Measurements from ENCODE around the gene ABCC1. TPM values are rescaled to one million over a fixed set of nuclear protein-coding genes. Genes with fewer than 3 reads are reported as not detected.
"Not testable (repeated sequence)": the region's sequence is repeated elsewhere in the genome, so short reads cannot be mapped to it uniquely, and the experiment has no call there.

The ABCC1 gene
- total and polyA plus RNA-seq, 9 donors = 3.0 to 8.5 (median 5.7) TPM

- no peak for DNase-seq
- Histone ChIP-seq H3K4me3 (ENCODE audit: low read length) (no peak overlapping the region), H3K4me1 (ENCODE audit: control insufficient read depth, insufficient read depth, low read length) (peaks cover 2% of the 10 kb centered on the region), H3K27ac (ENCODE audit: low read length) (peak overlapping the region; percentile 66), H3K36me3 (ENCODE audit: control insufficient read depth, insufficient read depth, low read length) (no peaks in the 10 kb centered on the region), H3K27me3 (ENCODE audit: control insufficient read depth, insufficient read depth, low read length) (no peaks in the 10 kb centered on the region), H3K9me3 (replicated peaks; ENCODE audit: control insufficient read depth, low read depth, low read length) (peaks cover 16% of the 10 kb centered on the region)
- 54% methylated on average over 4 of the region's 5 CpGs for WGBS (ENCODE audit: insufficient coverage)
Observed at GRCh38 chr16:15976225-15976812, 26.9 kb downstream of the ABCC1 start.

DNA sequence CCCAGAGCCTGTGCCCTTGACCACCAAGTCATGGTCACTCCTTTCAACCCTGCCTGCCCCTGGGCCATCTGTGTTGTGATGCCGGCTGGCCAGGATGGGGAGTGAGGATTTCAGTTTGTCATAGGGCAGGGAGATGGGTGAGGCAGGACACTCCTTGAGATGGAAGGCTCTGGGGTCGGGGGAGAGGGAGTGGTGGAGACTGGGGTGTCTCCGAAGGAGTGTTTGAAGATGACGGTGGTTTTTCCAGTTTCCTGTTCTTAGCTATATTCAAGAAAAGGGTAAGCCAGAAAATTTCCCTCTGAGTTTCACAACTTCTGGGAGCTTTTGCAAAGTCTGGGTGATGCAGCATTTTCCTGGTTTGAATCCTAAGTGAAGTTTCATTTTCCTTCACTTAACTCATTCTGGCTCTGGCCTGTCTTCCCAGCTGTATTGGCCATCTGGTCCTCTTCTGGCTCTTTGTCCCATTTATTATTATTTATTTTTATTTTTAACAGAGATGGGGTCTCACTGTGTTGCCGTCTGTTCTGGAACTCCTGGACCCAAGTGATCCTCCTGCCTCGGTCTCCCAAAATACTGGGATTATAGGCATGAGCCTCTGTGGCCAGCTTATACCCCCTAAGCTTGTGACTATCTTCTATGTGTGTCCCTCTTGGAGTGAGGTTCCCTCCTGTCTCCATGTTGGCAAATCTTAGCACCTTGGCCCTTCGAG lies 27.7 kb downstream of the ABCC1 start:
- peak overlapping the region; percentile 66 for H3K27ac ChIP-seq (ENCODE audit: low read length)
- WGBS (ENCODE audit: insufficient coverage) = 43% methylated on average over 4 of the region's 7 CpGs
- H3K36me3 ChIP-seq (ENCODE audit: control insufficient read depth, insufficient read depth, low read length) = no peaks in the 10 kb centered on the region
- peaks cover 2% of the 10 kb centered on the region for H3K4me1 ChIP-seq (ENCODE audit: control insufficient read depth, insufficient read depth, low read length)
- peak; percentile 95 for DNase-seq
- H3K27me3 ChIP-seq (ENCODE audit: control insufficient read depth, insufficient read depth, low read length) = no peaks in the 10 kb centered on the region
- H3K9me3 ChIP-seq (replicated peaks; ENCODE audit: control insufficient read depth, low read depth, low read length) = peaks cover 21% of the 10 kb centered on the region
- H3K4me3 ChIP-seq (ENCODE audit: low read length) = no peak overlapping the region

DNA sequence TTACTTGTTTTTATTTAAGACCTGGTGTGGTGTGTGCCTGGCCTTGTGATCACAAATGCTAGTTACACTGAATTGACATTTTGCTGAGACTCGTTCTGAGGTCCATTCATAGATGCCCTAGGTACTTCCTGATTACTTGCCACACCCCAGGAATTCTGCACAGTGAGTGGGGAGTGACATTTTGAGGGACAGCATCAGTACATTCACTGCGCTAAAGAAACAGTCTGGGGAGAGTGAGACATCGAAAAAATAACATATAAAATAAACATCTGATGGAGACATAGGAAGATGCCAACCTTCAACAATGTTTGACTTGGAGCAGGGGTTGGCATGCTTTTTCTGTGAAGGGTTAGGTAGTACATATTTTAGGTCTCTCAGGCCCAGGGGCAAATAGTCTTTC lies 30.4 kb downstream of the ABCC1 start:
- Histone ChIP-seq H3K27me3 (ENCODE audit: control insufficient read depth, insufficient read depth, low read length) (no peaks in the 10 kb centered on the region), H3K27ac (ENCODE audit: low read length) (no peak overlapping the region), H3K4me1 (ENCODE audit: control insufficient read depth, insufficient read depth, low read length) (peaks cover 2% of the 10 kb centered on the region), H3K4me3 (ENCODE audit: low read length) (no peak overlapping the region), H3K36me3 (ENCODE audit: control insufficient read depth, insufficient read depth, low read length) (no peaks in the 10 kb centered on the region), H3K9me3 (replicated peaks; ENCODE audit: control insufficient read depth, low read depth, low read length) (peaks cover 17% of the 10 kb centered on the region)
- WGBS (ENCODE audit: insufficient coverage) = no CpG with 5 or more reads among the region's 3 CpGs
- no peak for DNase-seq

DNA sequence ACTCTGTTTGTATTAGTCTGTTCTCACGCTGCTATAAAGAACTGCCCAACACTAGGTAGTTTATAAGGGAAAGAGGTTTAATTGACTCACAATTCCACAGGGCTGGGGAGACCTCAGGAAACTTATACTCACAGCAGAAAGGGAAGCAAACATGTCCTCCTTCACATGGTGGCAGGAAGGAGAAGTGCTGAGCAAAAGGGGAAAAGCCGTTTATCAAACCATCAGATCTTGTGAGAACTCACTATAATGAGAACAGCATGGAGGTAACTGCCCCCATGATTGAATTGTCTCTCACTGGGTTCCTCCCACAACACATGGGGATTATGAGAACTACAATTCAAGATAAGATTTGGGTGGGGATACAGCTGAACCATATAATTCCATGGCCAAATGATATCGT lies 30.9 kb downstream of the ABCC1 start:
- H3K9me3 ChIP-seq (replicated peaks; ENCODE audit: control insufficient read depth, low read depth, low read length) = peaks cover 17% of the 10 kb centered on the region
- H3K27me3 ChIP-seq (ENCODE audit: control insufficient read depth, insufficient read depth, low read length) = no peaks in the 10 kb centered on the region
- no peak overlapping the region for H3K27ac ChIP-seq (ENCODE audit: low read length)
- no peak for DNase-seq
- 100% methylated on average over 1 of the region's 3 CpGs for WGBS (ENCODE audit: insufficient coverage)
- H3K4me1 ChIP-seq (ENCODE audit: control insufficient read depth, insufficient read depth, low read length) = peaks cover 2% of the 10 kb centered on the region
- H3K4me3 ChIP-seq (ENCODE audit: low read length) = no peak overlapping the region
- no peaks in the 10 kb centered on the region for H3K36me3 ChIP-seq (ENCODE audit: control insufficient read depth, insufficient read depth, low read length)

GRCh38 chr16:15981382-15981781 lies 32.0 kb downstream of the ABCC1 start:
- Histone ChIP-seq H3K9me3 (replicated peaks; ENCODE audit: control insufficient read depth, low read depth, low read length) (peaks cover 17% of the 10 kb centered on the region), H3K4me1 (ENCODE audit: control insufficient read depth, insufficient read depth, low read length) (peaks cover 2% of the 10 kb centered on the region), H3K27ac (ENCODE audit: low read length) (no peak overlapping the region), H3K4me3 (ENCODE audit: low read length) (no peak overlapping the region), H3K36me3 (ENCODE audit: control insufficient read depth, insufficient read depth, low read length) (no peaks in the 10 kb centered on the region), H3K27me3 (ENCODE audit: control insufficient read depth, insufficient read depth, low read length) (no peaks in the 10 kb centered on the region)
- WGBS (ENCODE audit: insufficient coverage) = 72% methylated on average over 2 of the region's 3 CpGs
- DNase-seq = no peak

DNA sequence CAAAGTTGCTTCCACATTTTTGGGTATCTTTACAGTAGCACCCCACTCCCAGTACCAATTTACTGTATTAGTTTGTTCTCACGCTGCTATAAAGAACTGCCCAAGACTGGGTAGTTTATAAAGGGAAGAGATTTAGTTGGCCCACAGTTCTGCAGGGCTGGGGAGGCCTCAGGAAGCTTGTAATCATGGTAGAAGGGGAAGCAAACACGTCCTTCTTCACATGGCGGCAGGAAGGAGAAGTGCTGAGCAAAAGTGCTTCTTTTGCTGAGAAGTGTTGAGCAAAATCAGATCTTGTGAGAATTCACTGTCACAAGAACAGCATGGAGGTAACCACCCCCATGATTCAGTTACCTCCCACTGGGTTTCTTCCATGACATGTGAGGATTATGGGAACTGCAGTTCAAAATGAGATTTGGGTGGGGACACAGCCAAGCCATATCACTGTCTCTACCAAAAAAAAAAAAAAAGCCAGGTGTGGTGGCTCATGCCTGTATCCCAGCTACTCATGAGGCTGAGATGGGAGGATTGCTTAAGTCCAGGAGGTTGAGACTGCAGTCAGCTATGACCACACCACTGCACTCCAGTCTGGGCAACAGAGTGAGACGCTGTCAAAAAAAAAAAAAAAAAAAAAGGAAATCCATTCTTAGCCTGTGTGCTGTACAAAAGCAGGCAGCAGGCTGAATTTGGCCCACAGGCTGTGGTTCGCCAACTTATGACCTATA lies 32.9 kb downstream of the ABCC1 start:
- 100% methylated on average over 2 of the region's 5 CpGs for WGBS (ENCODE audit: insufficient coverage)
- H3K27me3 ChIP-seq (ENCODE audit: control insufficient read depth, insufficient read depth, low read length); H3K4me1 ChIP-seq (ENCODE audit: control insufficient read depth, insufficient read depth, low read length); H3K36me3 ChIP-seq (ENCODE audit: control insufficient read depth, insufficient read depth, low read length); H3K27ac ChIP-seq (ENCODE audit: low read length); H3K4me3 ChIP-seq (ENCODE audit: low read length); DNase-seq: not testable (repeated sequence)
- peaks cover 17% of the 10 kb centered on the region for H3K9me3 ChIP-seq (replicated peaks; ENCODE audit: control insufficient read depth, low read depth, low read length)

DNA sequence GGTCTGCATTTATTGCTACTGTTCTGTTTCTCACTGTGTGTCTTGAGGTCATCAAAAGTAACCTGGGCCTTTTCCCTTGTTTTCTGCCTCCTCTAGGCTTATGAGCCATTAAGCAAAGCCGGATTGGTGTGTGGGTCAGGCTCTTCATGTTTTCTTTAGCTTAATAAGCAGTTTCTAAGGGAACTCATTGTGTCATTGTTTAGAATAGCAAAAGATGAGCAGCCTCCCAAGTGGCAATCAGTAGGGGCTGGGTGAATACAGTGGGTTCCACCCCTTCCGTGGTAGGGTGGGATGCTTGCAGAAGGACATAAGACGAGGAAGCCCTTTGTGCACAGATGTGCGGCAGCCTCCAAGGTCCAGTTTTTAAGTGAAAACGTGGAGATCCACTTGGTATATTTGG lies 34.5 kb downstream of the ABCC1 start:
- H3K27ac ChIP-seq (ENCODE audit: low read length) = peak overlapping the region; percentile 51
- DNase-seq = peak; percentile 41
- peaks cover 11% of the 10 kb centered on the region for H3K9me3 ChIP-seq (replicated peaks; ENCODE audit: control insufficient read depth, low read depth, low read length)
- no peaks in the 10 kb centered on the region for H3K36me3 ChIP-seq (ENCODE audit: control insufficient read depth, insufficient read depth, low read length)
- H3K4me1 ChIP-seq (ENCODE audit: control insufficient read depth, insufficient read depth, low read length) = no peaks in the 10 kb centered on the region
- no peaks in the 10 kb centered on the region for H3K27me3 ChIP-seq (ENCODE audit: control insufficient read depth, insufficient read depth, low read length)
- 80% methylated on average over 5 of the region's 5 CpGs for WGBS (ENCODE audit: insufficient coverage)
- no peak overlapping the region for H3K4me3 ChIP-seq (ENCODE audit: low read length)

GRCh38 chr16:15985144-15985543 lies 35.7 kb downstream of the ABCC1 start:
- no peaks in the 10 kb centered on the region for H3K27me3 ChIP-seq (ENCODE audit: control insufficient read depth, insufficient read depth, low read length)
- no peaks in the 10 kb centered on the region for H3K4me1 ChIP-seq (ENCODE audit: control insufficient read depth, insufficient read depth, low read length)
- no CpG with 5 or more reads among the region's 4 CpGs for WGBS (ENCODE audit: insufficient coverage)
- peaks cover 11% of the 10 kb centered on the region for H3K9me3 ChIP-seq (replicated peaks; ENCODE audit: control insufficient read depth, low read depth, low read length)
- no peak overlapping the region for H3K27ac ChIP-seq (ENCODE audit: low read length)
- no peak for DNase-seq
- no peaks in the 10 kb centered on the region for H3K36me3 ChIP-seq (ENCODE audit: control insufficient read depth, insufficient read depth, low read length)
- H3K4me3 ChIP-seq (ENCODE audit: low read length) = no peak overlapping the region

DNA sequence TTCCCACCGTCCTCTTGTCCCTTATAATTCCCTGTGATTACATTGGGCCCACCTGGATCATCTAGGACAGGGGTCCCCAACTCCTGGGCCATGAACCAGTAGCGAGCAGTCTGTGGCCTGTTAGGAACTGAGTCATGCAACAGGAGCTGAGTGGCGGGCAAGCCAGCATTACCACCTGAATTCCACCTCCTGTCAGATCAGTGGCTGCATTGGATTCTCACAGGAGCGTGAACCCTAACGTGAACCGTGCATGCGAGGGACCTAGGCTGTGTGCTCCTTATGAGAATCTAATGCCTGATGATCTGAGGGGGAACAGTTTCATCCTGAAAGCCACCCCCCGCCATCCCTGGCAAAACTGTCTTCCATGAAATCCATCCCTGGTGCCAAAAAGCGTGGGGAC lies 36.8 kb downstream of the ABCC1 start:
- no peak overlapping the region for H3K4me3 ChIP-seq (ENCODE audit: low read length)
- no peaks in the 10 kb centered on the region for H3K4me1 ChIP-seq (ENCODE audit: control insufficient read depth, insufficient read depth, low read length)
- DNase-seq = no peak
- 100% methylated on average over 3 of the region's 9 CpGs for WGBS (ENCODE audit: insufficient coverage)
- H3K27ac ChIP-seq (ENCODE audit: low read length) = no peak overlapping the region
- peaks cover 9% of the 10 kb centered on the region for H3K9me3 ChIP-seq (replicated peaks; ENCODE audit: control insufficient read depth, low read depth, low read length)
- H3K36me3 ChIP-seq (ENCODE audit: control insufficient read depth, insufficient read depth, low read length) = no peaks in the 10 kb centered on the region
- no peaks in the 10 kb centered on the region for H3K27me3 ChIP-seq (ENCODE audit: control insufficient read depth, insufficient read depth, low read length)

- H3K36me3 ChIP-seq (ENCODE audit: control insufficient read depth, insufficient read depth, low read length) = no peaks in the 10 kb centered on the region
- no peaks in the 10 kb centered on the region for H3K27me3 ChIP-seq (ENCODE audit: control insufficient read depth, insufficient read depth, low read length)
- H3K27ac ChIP-seq (ENCODE audit: low read length) = no peak overlapping the region
- WGBS (ENCODE audit: insufficient coverage) = 76% methylated on average over 4 of the region's 5 CpGs
- DNase-seq = no peak
- H3K4me1 ChIP-seq (ENCODE audit: control insufficient read depth, insufficient read depth, low read length) = no peaks in the 10 kb centered on the region
- no peak overlapping the region for H3K4me3 ChIP-seq (ENCODE audit: low read length)
- H3K9me3 ChIP-seq (replicated peaks; ENCODE audit: control insufficient read depth, low read depth, low read length) = no peaks in the 10 kb centered on the region
Observed at GRCh38 chr16:15988268-15989013, 39.0 kb downstream of the ABCC1 start.

Data from muscle of leg (tissue), 11 donors.